Measurements from ENCODE around the gene MAPK14.

Gene MAPK14

DNA sequence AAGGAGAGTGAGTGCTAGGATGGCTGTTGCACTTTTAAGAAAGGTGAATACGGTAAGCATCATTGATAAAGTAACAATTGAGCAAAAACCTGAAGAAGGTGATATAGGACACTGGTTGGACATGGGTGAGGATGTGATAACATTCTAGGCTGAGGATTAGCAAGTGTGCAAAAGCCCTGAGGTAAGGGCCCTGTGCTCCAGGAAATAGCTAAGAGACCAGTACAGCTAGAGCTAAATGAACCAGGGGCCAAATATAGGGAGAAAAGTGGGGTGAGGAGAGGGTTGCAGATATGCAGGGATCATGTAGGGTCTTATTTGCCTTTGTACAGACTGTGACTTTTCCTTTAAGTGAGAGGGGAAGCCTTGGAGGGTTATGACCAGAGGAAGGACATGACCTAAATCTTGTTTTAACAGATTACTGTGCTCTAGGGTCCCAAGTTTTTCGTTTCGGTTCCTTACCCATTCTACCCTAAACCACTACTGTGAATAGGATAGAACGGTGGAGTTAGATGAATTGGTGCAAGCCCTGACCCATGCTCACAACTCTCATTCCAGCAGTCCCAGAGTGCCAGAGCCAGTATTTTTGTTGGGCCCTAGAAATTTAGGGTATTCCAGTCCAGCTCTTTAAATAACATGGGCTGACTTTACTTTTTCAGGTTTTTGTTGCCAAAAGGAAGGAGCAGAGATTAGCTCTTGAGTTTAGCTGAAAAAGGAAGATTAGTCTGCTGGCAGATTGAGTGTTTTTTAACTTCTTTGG lies 10.7 kb downstream of the MAPK14 start:
- no peak for DNase-seq

DNA sequence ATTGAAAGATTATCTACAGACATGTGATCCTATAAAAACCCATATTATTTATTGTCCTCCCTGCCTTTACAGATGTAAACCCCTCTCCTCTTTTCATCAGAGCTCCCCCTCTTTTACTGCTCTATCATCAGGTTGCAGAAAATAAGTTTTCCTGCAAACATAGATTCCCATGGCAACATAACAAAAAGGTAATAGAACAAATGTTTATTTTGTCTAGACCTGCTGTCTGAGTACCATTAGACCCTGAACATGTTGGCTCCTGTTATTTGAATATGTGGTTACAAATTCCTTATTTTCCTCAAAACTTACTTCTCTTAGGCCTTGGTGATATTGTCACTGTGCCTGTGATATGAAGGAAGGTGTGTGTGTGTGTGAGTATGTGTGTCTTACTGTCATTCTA lies 11.5 kb downstream of the MAPK14 start:
- no peak for DNase-seq

DNA sequence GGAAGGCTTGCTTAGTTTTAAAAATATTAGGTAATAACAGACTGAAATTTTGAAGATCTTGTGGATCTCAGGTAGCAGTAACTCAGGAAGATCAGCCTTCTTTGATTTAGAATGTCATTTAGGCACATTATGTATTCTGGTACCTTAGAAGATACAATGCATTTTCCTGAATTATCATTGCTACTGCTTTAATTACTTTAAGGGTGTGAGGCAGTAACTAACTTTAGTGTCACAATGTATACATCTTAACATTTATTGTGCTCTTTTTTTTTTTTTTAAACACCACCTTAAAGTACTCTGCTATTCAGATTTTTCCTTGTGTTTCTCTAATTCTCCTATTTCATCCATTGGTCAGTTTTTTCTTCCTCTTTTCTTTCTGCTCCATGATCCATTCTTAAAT lies 13.3 kb downstream of the MAPK14 start:
- DNase-seq: no peak

DNA sequence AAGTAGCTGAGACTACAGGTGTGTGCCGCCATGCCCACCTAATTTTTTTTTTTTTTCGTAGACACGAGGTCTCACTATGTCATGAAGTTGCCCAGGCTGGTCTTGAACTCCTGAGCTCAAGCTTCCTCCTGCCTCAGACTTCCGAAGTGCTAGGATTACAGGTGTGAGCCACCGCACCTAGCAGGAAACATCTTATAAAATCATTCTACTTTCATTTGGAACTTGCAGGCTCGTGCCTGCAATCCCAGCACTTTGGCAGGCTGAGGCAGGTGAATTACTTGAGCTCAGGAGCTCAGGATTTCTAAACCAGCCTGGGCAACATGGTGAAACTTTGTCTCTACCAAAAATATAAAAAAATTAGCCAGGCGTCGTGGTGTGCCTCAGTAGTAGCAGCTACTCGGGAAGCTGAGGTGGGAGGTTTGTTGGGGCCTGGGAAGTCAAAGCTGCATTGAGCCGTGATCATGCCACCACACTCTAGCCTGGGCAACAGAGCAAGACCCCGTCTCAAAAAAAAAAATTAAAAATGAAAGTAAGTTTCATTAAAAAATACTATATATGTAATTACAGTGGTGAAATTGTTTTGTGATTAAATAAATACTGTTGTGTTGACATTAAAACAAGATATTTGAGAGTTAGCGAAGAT lies 15.1 kb downstream of the MAPK14 start:
- no peak for DNase-seq

DNA sequence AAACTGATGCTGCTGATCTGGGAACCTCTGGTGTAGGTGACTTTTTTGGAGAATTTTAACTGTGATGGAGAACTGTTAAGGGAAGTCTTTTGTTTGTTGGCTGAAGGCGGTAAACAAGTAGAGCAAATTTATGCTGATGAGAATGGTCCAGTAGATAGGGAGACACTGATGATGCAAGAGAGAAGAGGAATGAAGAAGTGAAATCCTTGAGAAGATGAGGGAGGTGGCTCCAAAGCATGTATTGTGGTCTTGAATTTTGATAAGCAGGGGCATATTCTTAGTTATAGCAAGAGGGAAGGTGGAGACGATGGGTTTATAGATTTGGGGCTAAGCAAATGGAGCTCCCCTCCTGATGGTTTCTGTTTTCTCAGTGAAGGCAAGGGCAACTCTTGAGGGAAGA lies 22.0 kb downstream of the MAPK14 start:
- no peak for DNase-seq

DNA sequence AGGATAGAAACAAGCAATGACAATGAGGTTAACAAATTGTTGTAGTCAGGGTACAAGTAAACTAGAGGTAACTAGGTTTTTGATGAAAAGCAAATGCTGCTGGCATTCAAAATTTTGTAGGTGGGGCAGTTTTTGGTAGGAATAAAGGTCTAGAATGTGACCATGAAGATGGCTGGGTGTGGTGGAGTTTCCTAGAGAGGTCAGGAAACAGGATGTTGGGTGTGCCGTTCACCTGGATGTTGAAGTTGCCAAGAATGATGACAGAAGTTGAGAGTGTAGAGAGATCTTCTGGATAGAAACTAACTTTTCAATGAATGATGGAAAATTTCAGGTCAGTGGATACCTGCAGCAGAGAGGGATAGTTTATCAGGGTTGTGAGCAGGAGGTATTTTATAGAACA lies 22.7 kb downstream of the MAPK14 start:
- DNase-seq: no peak

DNA sequence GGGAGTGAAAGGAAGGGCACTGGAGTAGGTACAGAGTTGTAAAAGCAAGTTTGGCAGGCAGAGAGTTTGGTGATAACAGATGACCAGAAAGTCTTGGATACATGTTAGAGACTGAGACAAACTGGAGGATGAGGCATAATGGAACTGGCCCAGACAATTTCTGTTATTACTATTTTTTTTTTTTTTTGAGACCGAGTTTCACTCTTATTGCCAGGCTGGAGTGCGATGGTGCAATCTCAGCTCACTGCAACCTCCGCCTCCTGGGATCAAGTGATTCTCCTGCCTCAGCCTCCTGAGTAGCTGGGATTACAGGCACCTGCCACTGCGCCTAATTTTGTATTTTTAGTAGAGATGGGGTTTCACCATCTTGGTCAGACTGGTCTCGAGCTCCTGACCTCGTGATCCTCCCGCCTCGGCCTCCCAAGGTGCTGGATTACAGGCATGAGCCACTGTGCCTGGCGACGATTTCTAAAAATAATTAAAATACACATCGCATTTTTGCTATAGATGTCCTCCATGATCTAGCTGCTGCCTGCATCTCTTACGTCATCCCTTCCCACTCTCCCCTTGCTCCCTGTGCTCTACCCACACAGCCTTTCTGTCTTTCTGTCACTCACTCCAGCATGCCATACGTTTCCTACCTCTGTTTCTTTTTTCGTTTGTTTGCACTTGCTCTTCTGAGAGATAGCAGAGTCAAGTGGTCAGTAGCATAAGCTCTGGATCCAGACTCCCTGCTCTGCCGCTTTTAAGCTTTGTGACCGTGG lies 23.5 kb downstream of the MAPK14 start:
- no peak for DNase-seq

DNA sequence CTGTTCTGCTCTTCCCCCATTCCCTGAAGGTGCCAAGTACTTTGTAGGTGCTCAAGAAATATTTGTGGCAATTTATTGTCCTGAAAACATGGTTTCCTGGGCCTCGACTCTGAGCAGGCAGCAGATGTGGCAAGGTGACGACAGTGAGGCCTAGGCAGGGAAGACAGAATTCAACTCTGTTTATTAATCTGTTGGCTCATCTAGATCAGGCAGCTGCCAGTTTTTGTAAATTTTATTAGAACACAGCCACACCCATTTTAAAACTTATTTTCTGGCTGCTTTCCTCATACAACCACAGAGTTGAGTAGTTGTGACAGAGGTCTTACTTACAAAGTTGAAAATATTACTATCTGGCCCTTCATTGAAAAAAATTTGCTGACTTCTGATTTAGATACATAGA lies 24.5 kb downstream of the MAPK14 start:
- no peak for DNase-seq

DNA sequence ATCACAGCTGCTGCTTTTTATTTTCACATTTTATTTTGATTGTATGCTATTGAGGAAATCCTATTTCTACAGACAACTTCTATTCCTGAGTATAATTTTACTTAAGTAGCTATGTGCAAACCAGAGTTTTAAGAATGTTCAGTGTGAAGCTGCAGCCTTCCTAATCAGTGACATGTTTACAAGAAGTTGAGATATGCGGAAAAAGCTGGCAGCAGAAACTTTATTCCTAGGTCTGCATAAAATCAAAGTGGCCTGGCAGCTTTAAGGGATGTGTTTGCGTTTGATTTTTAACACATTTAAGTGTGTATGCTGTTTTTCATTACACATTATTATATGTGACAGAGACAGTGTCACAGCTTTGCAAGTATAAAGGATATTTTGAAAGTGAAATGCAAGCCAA lies 26.3 kb downstream of the MAPK14 start:
- no peak for DNase-seq

DNA sequence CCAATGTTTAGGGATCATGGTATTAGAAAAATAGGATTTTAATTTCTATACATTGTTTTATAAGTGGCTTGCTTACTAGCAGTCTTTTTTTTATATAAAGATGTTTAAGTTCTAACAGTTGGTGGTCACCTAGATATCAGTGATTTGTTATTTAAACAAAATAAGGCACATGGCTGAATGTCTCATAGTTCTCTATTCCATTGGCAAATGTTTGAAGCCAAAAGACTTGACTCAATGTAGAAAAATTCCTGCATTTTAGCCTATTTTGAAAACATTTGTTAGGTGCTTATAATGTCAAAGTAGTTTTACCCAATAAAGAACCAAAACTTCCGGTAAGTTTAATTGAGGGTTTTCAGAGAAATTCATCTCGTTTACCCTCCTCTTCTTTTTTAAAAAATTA lies 26.8 kb downstream of the MAPK14 start:
- no peak for DNase-seq

DNA sequence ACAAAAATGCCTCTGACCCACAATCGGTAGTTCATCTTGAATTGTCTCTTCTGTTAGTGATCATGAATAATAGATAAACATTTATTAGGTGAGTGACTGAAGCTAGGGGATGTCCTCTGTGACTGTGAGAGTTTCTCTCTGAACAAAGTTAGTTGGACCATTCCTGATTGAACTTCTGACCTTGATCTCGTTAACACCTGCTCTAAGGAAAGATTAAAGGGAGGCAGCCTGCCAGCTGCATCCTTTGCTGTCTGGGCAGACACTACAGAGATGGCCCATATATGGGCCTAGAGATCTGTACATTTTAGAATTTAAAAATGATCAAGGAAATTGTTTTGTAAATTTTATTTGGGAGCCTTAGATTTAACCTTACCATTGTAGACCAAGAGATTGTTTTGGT lies 27.3 kb downstream of the MAPK14 start:
- DNase-seq: no peak

DNA sequence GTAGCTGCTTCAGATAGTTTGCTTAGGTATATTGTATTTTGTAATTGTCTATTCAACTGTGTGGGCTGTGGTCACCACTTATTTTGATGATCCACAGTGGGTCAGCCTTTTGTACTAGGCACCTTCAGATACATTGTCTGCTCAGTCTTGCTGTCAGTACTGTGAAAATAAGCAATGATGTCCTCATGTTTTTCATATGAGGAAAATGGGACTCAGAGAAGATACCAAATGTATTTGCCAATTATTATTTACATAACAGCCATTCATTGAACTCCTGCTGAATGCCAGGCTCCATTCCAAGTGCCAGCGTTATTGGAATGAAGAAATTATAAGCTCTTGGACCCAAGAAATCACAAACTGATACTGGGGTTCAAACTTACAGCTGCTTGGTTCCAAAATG lies 28.6 kb downstream of the MAPK14 start:
- DNase-seq: no peak

DNA sequence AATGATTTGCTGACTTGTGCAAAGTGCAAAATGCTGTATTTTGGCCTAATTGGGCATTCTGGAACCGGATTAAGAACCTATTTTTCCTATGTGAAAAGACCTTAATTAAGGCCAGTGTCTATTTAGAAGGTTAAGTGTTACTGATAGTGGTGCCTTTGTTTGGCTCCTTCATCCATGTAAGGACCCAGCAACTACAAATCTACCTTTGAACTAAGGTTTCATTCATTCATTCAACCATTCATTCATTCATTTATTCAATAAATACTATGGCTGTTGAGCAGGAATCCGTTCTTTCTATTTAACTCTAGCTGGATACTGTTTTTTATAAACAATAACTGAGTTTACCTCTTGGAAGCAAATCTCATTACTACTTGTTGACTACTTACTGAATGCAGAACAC lies 33.6 kb downstream of the MAPK14 start:
- no peak for DNase-seq

DNA sequence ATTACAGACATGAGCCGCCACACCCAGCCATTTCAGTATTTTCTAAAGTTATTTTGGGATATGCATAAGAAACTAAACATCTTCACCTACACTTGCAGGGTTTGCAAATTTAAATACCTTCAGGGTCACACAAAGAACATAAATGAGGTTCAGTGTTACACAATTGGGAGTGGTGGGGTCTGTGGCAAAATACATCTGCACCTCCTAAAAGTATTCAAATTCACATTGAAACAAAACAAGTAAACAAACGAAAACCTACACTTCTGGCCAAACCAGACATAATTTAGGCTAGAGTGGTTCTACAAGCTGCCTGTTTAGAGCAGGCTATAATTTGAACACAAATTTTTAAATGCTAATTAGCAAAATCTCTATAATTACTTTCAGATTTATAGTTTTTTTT lies 34.6 kb downstream of the MAPK14 start:
- no peak for DNase-seq

DNA sequence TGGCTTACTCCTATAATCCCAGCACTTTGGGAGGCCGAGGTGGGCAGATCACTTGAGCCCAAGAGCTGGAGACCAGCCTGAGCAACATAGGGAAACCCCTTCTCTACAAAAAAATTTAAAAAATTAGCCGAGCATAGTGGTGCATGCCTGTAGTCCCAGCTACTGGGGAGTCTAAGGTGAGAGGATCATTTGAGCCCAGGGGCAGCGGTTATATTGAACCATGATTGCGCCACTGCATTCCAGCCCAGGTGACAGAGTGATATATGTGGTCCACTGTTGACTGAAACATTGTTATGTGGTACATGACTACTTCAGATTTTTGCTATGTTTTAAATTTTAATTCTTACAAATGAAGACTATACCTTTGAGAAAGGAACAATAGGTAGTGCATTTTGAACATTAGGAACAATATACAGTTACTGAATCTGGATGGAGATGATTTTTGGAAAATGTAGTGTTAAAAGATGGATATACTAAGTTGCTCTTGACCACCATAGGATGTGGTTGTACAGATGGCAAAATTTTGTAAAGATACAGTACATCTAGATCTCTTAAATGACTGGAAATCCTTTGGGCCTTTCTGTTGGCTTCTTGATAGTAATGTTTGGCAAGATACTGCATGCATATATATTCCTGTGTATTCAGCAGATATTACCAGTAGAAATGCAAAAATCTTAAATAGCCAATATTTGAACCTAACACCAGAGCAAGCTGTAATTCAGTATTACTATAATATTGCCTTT lies 35.9 kb downstream of the MAPK14 start:
- no peak for DNase-seq

DNA sequence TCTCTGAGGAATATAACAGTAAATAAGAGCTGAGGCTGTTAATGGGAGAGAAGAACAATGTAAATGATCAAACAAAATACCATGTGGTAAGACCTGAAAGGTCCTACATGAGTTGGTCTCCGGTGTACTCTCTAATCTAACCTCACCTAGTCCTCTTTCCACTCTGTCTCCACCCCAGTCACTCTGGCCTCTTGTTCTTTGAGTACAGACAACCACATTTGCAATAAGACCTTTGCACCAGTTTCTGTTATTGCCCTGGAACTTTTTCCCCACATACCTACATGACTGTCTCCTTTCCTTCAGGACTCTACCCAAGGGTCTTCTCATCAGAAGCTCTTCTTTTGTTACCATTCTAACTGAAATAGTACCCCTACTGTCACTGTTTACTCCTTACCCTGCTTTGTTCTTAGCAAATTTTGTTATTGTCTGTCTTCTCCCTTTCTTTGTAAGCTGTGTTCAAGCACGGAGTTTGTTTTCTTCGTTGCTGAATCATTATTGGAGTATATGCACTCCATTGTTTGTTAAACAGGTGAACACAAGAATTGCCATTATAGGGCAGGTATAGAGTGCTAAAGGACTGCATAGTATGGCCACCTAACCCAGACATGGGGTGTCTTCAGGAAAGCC lies 37.3 kb downstream of the MAPK14 start:
- no peak for DNase-seq

DNA sequence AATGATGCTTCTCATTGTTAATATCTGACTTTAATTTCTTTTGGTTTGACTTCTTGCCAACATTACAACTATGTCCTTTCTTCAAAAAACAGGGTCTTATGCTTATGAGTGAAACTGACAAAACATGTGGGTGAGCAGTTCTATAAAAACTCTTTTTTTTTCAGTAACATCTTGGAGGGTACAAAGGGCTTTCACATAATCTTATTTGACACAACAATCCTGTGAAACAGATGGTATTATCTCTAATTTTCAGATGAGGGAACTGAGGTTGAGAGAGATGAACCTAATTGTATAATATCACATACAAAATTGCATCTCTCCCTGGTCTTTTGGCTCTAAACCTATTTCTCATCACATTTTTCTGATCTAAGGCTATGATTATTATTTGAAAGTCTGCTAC lies 38.3 kb downstream of the MAPK14 start:
- no peak for DNase-seq

DNA sequence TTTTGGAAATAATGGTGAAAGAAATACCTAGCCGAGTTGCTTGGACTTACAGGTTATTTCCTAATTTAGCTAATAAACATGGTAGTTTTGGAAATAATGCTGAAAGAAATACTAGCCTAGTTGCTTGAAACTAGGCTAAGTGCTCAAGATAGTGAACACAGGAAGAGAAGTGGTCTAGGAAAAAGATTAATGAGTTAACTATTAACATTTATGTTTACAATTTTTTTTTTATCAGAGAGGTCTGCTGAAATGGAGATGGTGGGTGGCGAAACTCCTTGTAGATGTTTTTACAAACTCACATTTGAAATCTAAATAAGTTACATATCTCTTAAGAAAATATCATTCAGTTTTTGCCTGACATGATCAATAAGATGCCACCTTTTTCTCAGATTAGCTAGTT lies 39.2 kb downstream of the MAPK14 start:
- DNase-seq: no peak

DNA sequence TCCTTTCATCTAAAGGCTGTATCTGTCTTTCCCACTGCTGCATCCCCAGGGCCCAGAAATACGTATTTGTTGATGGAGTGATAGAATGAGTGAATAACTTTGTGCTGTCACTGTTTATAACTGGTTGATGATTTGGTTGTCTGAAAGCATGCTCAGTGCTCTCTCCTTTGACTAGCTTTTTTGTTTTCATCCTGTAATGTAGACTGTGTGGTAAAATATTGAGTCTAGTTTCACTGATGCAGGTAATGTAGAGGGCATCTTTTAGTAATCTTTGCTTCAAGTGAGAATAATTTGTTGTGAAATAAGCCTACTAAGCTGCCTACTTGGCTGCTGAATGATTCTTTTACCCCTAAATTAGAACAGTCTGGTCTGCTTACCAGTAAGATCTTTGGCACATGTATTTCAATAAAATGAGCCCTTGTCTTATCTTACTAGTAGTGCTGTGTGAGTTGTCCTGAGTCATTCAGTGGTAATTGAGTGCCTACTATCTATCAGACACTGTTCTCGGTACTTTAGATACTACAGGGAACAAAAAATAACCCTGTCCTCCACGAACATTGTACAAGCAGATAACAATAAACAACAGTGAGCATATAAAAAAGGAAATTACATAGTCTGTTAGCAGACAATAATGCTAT lies 39.9 kb downstream of the MAPK14 start:
- no peak for DNase-seq

DNA sequence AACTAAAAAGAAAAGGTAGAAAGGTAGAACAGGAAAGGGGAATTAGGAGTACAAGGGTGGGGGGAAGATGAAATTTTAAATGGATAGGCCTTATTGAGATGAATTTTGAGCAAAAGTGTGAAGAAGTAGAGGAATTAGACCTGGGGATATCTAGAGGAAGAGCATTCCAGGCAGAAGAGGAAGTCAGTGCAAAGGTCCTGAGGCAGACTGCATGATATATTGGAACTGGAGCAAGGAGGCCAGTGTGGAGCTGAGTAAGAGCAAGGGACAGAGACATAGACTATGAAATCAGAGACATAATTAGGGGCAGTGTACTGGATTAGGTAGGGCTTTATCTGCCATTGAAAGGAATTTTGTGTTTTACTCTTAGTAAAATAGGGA lies 40.4 kb downstream of the MAPK14 start:
- DNase-seq: no peak

DNA sequence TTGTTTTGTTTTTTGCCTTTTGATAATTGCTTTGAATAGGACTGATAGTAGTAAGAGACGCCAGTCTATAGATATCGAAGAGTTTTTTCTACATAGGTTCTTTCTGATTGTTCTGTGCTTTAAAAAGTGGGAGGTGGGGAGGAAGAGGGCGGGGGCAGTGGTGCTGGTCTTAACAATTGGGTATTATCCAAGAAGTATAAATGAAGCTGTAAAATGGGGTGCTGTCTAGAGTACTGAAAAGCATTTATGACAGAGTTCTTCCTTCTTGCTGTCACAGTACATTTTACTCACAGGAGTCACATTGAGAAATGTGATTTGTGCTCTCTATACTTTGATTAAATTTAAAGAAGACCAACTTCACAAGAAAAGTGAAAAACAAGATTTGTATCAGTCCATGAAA lies 41.0 kb downstream of the MAPK14 start:
- no peak for DNase-seq

DNA sequence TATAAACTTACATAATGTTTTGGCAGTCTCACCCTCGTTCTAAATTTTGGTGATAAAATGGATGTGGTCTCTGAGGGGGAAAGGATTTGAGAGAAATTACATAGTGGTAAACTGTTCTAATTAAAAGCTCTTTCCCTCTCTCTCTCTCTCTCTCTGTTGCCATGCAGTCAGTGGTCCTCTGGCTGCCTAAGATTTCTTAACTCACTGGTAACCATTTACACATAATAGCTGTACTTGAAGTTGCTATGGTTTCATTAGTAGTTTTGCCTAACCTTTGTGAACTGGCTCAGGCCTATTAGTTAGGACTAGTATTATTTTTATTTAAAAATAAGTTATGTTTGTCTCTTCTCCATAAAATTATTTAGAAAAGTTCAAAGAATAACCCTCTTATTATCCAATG lies 42.0 kb downstream of the MAPK14 start:
- DNase-seq: no peak

DNA sequence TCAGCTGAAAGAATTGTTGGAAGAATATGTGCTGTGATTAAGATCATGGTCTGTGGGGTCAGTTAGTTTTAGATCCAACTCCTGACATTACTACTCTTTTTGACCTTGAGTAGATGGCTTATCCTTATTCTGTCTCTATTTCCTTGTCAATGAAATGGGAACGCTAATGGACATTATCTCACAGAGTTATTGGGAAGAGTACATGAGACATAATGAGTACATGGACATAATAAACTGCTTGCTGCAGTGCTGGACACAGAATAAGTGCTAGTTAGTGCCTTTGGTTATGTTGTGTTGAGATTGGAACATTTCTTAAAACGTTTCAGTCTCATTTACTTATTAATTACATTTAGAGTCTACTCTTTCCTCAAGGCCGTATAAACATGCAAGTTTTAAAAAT lies 42.6 kb downstream of the MAPK14 start:
- DNase-seq: no peak
